Endodermal cell (in vitro differentiated cells): Measurements from ENCODE around the gene TRMT5. TPM values are rescaled to one million over a fixed set of nuclear protein-coding genes. Genes with fewer than 3 reads are reported as not detected.

Experiments used
- DNase-seq: peaks from one replicate; pipeline ENCODE4 v3.0.0-alpha.2; 2017
- H3K27ac ChIP-seq: 2 replicates; pipeline ENCODE4 v1.5.1; 2013; ENCODE audit warnings: mild to moderate bottlenecking, low read depth, low read length, moderate library complexity
- H3K27me3 ChIP-seq: 2 replicates; pipeline ENCODE4 v1.6.1; 2013; ENCODE audit warnings: mild to moderate bottlenecking, low read length, moderate library complexity; ENCODE audit not compliant: insufficient read depth, control insufficient read depth, poor library complexity, severe bottlenecking
- H3K36me3 ChIP-seq: 2 replicates; pipeline ENCODE4 v1.7.0; 2013; ENCODE audit warnings: mild to moderate bottlenecking, low read length, moderate library complexity; ENCODE audit not compliant: control insufficient read depth, insufficient read depth
- H3K4me1 ChIP-seq: one replicate; pipeline ENCODE4 v1.7.0; 2013; ENCODE audit warnings: low read length; ENCODE audit not compliant: control insufficient read depth, insufficient read depth
- H3K4me3 ChIP-seq: 2 replicates; pipeline ENCODE4 v1.5.1; 2013; ENCODE audit warnings: mild to moderate bottlenecking, low read length, moderate library complexity
- H3K9ac ChIP-seq: 2 replicates; pipeline ENCODE4 v1.6.1; 2013; ENCODE audit warnings: mild to moderate bottlenecking, low read length, moderate library complexity; ENCODE audit not compliant: poor library complexity, severe bottlenecking; ENCODE audit errors: extremely low read depth
- H3K9me3 ChIP-seq: 2 replicates; pipeline ENCODE4 v1.6.1; 2013; ENCODE audit warnings: mild to moderate bottlenecking, low read length, moderate library complexity; ENCODE audit not compliant: control insufficient read depth
- H3K27ac Mint-ChIP-seq: 2 replicates; pipeline ENCODE4 v1.8.0; 2020; ENCODE audit warnings: mixed read lengths
- H3K27me3 Mint-ChIP-seq: 2 replicates; pipeline ENCODE4 v1.8.0; 2021; ENCODE audit warnings: mild to moderate bottlenecking, mixed read lengths; ENCODE audit not compliant: insufficient read depth
- H3K36me3 Mint-ChIP-seq: 2 replicates; pipeline ENCODE4 v1.8.0; 2020; ENCODE audit warnings: low read depth, mixed read lengths
- H3K4me1 Mint-ChIP-seq: 2 replicates; pipeline ENCODE4 v1.8.0; 2020; ENCODE audit warnings: mixed read lengths
- H3K4me3 Mint-ChIP-seq: 2 replicates; pipeline ENCODE4 v1.8.0; 2020; ENCODE audit warnings: mild to moderate bottlenecking, moderate library complexity, mixed read lengths
- H3K9me3 Mint-ChIP-seq: 2 replicates; pipeline ENCODE4 v1.8.0; 2020; ENCODE audit warnings: mild to moderate bottlenecking, mixed read lengths
- WGBS, 2 experiments: methylation state at CpG; one replicate each; pipeline versions ENCODE4 v1.1.5 to v1.1.7; 2013; ENCODE audit warnings: missing lambda C conversion rate in 2 of 2, mixed read lengths in 1 of 2; ENCODE audit not compliant: insufficient coverage in 1 of 2, insufficient read length in 1 of 2; 5-methylcytosine and 5-hydroxymethylcytosine counted together
- total RNA-seq, 2 donors: library from RNA; stranded (reverse); fragmentation: NEBNext Ultra II Directional in 1 of 2; extraction: Animal tissue kit (Norgen Biotek cat#: 25700) in 1 of 2; gene quantifications; 2 replicates in 1 of 2; 3 replicates in 1 of 2; pipeline ENCODE4 v1.2.1, GENCODE V29; 2021
- TF ChIP-seq, protein P1 (sequence below): fragments of 200-600 bp; sonication (generic); conservative IDR thresholded peaks from 2 replicates; pipeline ENCODE4 v1.5.0; 2021; ENCODE audit warnings: antibody characterized with exemption, mild to moderate bottlenecking

The TRMT5 gene
- total RNA-seq, 2 donors from 2014 or later, result 18.4 to 19.8 TPM

- Histone ChIP-seq H3K9ac (no peak overlapping the region), H3K36me3 (no peaks in the 10 kb centered on the region), H3K27ac (no peak overlapping the region), H3K4me1 (no peaks in the 10 kb centered on the region), H3K9me3 (no peaks in the 10 kb centered on the region), H3K4me3 (no peak overlapping the region), H3K27me3 (no peaks in the 10 kb centered on the region)
- Mint-ChIP-seq H3K36me3 (no peaks in the 10 kb centered on the region), H3K9me3 (no peaks in the 10 kb centered on the region), H3K27ac (no peak overlapping the region), H3K4me1 (peaks cover 7% of the 10 kb centered on the region), H3K27me3 (no peaks in the 10 kb centered on the region), H3K4me3 (no peak overlapping the region)
- WGBS, 2 experiments, result 37 to 55% methylated on average over 4 to 7 of the region's 7 CpGs
- peak; percentile 72 for DNase-seq
- TF ChIP-seq, protein P1, sequence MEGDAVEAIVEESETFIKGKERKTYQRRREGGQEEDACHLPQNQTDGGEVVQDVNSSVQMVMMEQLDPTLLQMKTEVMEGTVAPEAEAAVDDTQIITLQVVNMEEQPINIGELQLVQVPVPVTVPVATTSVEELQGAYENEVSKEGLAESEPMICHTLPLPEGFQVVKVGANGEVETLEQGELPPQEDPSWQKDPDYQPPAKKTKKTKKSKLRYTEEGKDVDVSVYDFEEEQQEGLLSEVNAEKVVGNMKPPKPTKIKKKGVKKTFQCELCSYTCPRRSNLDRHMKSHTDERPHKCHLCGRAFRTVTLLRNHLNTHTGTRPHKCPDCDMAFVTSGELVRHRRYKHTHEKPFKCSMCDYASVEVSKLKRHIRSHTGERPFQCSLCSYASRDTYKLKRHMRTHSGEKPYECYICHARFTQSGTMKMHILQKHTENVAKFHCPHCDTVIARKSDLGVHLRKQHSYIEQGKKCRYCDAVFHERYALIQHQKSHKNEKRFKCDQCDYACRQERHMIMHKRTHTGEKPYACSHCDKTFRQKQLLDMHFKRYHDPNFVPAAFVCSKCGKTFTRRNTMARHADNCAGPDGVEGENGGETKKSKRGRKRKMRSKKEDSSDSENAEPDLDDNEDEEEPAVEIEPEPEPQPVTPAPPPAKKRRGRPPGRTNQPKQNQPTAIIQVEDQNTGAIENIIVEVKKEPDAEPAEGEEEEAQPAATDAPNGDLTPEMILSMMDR, result peak; percentile 98
These were observed 44.7 kb upstream of the TRMT5 start for GRCh38 chr14:61025251-61026223.

- no peaks in the 10 kb centered on the region for H3K36me3 ChIP-seq
- no peak overlapping the region for H3K9ac ChIP-seq
- peaks cover 11% of the 10 kb centered on the region for H3K9me3 ChIP-seq
- no peak overlapping the region for H3K4me3 ChIP-seq
- TF ChIP-seq, protein P1, result no peak
- no peak overlapping the region for H3K4me3 Mint-ChIP-seq
- no peak overlapping the region for H3K27ac ChIP-seq
- H3K9me3 Mint-ChIP-seq, result peaks cover 16% of the 10 kb centered on the region
- no peaks in the 10 kb centered on the region for H3K4me1 ChIP-seq
- 82% methylated on average over 1 of the region's 1 CpG; no CpG with 5 or more reads in 1 of the 2 experiments for WGBS, 2 experiments
- H3K27me3 Mint-ChIP-seq, result no peaks in the 10 kb centered on the region
- H3K27ac Mint-ChIP-seq, result no peak overlapping the region
- peaks cover 13% of the 10 kb centered on the region for H3K36me3 Mint-ChIP-seq
- no peak for DNase-seq
- no peaks in the 10 kb centered on the region for H3K27me3 ChIP-seq
- no peaks in the 10 kb centered on the region for H3K4me1 Mint-ChIP-seq
These were observed 38.7 kb upstream of the TRMT5 start for GRCh38 chr14:61019537-61019936.

DNA sequence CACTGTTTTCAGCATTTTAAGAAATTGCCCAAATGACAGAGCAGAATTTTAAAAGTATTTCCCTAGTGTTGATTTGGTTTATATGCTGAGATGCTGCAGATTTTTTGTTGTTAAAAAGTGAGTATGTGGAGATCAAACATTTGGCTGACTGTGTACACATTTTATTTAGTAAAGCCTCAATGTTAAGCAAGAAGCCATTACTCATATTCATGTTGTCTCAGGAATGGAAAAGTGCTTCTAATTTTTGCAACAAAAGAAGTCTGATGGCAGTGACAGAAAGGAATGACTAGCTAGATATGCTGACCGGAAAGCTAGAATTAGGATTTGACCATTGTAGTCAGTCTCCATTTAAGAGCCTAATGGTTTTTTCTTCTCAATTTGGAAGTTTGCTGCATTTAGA lies 22.7 kb upstream of the TRMT5 start:
- no peaks in the 10 kb centered on the region for H3K27me3 Mint-ChIP-seq
- H3K4me3 ChIP-seq, result no peak overlapping the region
- no peak overlapping the region for H3K27ac ChIP-seq
- TF ChIP-seq, protein P1, result no peak
- WGBS, 2 experiments, result 96 to 100% methylated on average over 1 of the region's 1 CpG
- H3K27me3 ChIP-seq, result no peaks in the 10 kb centered on the region
- no peaks in the 10 kb centered on the region for H3K4me1 Mint-ChIP-seq
- H3K4me3 Mint-ChIP-seq, result no peak overlapping the region
- peaks cover 5% of the 10 kb centered on the region for H3K36me3 Mint-ChIP-seq
- no peaks in the 10 kb centered on the region for H3K36me3 ChIP-seq
- H3K9me3 ChIP-seq, result no peaks in the 10 kb centered on the region
- no peak overlapping the region for H3K9ac ChIP-seq
- no peak for DNase-seq
- no peak overlapping the region for H3K27ac Mint-ChIP-seq
- no peaks in the 10 kb centered on the region for H3K4me1 ChIP-seq
- peaks cover 7% of the 10 kb centered on the region for H3K9me3 Mint-ChIP-seq
